ENCODE data around the gene CETP.

Gene CETP

DNA sequence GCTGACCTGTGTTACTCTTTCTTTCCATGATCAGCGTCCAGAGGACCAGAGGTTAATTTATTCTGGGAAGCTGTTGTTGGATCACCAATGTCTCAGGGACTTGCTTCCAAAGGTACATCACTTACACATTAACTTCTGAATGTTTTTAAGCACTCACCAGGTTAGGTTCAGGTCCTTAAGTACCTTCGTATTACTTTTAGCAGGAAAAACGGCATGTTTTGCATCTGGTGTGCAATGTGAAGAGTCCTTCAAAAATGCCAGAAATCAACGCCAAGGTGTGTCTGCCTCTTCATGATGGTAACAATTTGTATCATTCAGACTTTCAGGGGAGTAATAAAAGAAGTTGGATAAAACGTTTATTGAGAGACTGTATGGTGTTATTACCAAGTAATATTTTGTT, 26.5 kb upstream of the CETP start:
- no peak for DNase-seq

DNA sequence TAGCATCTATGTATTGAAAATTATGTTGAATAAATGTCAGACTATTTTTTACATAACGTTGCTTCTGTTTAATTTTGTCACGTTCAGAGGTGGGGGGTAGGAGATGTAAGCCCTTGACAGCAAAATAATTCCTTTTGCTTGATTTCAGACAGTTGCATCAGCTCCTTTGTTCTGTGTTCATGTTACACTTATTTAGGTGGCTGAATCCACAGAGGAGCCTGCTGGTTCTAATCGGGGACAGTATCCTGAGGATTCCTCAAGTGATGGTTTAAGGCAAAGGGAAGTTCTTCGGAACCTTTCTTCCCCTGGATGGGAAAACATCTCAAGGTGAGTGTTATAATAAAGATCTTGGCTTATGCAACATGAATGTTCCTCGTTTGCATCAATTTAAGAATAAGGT, 25.3 kb upstream of the CETP start:
- DNase-seq = no peak

DNA sequence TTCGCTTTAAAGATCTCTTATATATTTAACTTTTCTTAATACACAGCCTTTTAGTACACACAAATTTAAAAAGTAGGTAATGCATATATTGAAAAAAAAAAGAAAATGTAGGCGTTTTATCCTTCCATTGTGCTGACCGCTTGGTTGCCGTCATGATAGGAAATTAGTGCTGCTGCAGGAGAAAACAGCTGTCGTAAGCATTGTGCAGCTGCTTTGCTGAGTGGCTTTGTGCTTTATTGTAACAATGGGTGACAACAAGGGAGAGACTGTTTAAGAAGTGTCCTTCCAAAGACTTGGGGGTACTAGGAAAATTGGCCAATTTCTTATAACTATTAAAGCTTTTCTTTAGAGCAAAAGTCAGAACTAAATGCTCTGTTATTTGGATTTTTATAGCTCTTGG, 24.8 kb upstream of the CETP start:
- no peak for DNase-seq

DNA sequence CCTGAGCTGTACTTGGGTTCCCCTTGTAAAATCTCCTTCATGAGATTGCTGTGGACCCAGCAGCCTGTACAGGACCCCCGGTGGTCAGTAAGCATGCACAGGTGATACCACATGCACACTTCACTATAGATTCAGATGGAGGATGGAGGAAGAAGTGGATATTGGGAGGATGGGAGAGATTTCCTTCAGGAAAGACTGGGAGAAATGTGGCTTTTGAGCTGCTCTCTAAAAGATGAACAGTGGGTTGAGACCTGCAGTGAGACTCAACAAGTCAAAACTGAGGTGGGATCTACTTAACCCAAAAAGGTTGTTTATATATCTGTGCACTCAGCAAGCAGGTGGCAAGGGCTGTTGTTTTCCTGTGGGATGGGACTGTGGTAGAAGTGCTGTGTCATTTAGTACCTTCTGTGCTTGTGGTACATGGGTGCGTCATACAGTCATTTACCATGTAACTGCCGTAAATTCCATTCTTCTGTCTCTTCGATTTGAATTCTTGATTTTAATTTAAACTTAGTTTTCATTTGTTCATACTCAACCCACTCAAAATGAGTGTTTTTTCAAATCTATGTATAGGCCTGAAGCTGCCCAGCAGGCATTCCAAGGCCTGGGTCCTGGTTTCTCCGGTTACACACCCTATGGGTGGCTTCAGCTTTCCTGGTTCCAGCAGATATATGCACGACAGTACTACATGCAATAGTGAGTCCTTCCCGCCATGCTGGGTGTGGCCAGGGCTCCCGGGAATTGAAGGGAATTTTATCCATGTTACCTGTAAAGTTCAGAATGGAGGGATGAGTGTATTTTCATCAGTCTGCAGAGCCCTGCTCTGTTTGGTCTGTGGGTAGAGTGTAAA, 22.9 kb upstream of the CETP start:
- DNase-seq = no peak

DNA sequence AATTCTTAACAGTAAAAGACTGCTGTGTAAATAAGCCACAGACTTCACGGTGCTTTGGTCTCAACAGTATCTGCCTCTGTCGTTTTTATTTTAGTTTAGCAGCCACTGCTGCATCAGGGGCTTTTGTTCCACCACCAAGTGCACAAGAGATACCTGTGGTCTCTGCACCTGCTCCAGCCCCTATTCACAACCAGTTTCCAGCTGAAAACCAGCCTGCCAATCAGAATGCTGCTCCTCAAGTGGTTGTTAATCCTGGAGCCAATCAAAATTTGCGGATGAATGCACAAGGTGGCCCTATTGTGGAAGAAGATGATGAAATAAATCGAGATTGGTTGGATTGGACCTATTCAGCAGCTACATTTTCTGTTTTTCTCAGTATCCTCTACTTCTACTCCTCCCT, 21.9 kb upstream of the CETP start:
- no peak for DNase-seq

DNA sequence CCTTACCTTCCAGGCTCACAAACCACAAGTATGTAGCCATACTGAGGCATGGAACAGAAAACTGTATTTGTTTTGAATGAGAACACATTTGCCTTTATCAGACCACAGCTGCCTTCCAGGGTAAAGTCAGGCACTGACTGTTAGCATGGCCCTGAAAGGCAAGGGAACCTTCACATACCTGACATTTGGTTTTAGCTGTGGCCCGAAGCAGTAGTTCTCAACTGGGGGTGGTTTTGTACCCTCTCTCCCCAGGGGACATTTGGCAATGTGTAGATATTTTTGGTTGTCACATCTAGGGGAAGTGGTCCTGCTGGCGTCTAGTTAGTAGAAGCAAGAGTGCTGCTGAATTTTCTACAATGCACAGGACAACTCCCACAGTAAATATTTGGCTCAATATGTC, 20.7 kb upstream of the CETP start:
- DNase-seq = no peak

DNA sequence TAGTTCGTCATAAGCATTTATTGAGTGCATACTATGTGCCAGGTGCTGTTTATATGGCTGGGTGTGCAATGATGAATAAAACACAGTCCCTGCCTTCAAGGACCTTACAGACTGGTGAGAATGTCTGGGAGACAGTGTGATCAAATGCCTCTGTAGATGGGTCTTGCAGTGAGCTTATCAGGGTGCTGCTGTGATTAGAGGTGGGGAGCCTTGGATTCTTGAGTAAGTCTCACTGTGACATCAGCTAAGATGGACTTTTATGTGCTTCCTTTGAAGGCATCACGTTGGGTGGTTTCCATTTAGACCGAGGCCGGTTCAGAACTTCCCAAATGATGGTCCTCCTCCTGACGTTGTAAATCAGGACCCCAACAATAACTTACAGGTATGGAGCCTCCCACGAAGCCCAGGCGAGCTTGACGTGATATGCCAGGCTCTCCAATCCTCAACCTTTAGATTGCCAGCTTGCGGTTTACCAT, 19.9 kb upstream of the CETP start:
- no peak for DNase-seq

DNA sequence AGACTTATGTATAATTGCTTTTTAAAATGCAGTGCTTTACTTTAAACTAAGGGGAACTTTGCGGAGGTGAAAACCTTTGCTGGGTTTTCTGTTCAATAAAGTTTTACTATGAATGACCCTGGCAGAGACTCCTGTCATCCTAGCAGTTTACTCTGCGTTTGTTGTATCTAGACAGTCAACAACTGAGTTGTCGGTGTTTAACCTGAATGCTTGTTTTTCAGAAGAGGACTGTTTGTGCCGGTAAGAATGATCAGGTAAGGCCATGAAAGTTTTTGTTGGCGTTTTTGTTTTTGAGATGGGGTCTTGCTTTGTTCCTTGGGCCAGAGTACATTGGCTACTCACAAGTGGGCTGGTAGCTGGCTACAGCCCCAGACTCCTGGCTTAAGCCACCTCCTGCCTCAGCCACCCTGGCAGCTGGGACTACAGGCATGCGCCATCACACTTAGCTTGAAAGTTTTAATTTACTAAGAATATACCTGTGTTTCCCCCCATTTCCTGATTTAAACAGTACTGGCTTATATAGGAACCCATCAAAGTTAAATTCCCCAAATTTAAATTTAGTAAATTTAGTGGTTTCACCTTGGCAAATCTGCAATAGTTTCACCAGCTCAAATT, 17.9 kb upstream of the CETP start:
- DNase-seq = no peak

DNA sequence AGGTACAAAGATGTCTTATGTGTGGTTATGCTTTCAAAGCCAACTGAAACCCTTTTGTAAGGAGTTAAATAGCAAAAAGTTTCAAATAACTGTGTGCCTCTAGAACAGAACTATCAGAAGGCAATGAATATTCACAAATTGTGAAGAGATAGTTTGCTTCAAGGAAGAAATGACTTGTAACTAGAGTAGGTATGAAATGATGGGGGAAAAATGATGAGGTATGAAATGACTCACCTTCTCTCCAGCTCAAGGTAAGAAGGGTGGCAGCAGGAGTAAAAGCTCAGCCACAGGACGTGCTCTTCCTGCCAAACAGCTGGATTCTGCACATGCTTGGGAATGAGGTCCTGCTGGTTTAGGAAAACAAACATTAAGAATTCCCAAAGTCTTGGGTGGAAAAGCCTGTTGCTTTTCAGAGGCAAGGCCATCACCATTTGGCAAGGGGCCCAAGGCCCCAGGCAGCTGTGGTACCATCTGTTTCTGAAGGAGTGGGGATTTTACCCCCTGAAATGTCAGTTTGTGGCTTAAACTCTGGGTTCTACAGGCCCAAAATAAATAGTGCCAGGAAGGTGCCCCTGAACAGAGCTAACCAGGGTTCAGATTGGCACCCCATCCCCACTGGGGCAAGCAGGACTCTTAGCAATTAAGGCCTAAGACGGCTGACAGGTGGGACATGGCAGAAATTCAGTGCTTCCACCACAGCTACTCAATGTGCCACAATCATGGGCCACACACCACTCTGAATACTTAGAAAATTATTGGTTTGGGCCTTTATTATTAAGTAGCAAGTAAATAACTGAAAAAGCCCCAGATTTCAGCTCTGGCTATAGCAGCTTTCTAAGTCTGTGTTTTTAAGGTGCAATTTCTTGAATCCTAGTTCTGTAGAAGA, 16.6 kb upstream of the CETP start:
- DNase-seq = no peak

DNA sequence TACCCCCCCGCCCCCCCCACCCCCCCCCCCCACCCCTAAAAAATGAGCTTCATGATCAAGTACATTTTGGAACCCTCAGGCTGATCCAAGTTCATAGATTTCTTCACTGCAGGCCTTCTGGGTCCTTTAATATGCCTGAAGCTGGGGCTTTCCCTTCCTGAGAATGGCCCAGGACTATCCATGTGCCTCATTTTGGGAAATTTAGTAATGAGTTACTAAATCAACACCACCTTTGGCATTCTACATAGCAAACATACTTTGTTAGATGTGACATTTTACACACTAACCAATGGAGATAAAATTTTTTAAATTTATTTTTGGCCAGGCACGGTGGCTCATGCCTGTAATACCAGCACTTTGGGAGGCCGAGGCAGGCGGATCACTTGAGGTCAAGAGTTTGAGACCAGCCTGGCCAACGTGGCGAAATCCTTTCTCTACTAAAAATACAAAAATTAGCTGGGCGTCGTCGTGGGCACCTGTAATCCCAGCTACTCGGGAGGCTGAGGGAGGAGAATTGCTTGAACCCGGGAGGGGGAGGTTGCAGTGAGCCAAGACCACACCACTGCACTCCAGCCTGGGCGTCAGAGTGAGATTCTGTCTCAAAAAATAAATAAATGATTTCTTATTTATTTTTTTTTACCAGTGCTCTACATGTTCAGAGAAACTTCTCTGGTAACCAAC, 15.8 kb upstream of the CETP start:
- no peak for DNase-seq

DNA sequence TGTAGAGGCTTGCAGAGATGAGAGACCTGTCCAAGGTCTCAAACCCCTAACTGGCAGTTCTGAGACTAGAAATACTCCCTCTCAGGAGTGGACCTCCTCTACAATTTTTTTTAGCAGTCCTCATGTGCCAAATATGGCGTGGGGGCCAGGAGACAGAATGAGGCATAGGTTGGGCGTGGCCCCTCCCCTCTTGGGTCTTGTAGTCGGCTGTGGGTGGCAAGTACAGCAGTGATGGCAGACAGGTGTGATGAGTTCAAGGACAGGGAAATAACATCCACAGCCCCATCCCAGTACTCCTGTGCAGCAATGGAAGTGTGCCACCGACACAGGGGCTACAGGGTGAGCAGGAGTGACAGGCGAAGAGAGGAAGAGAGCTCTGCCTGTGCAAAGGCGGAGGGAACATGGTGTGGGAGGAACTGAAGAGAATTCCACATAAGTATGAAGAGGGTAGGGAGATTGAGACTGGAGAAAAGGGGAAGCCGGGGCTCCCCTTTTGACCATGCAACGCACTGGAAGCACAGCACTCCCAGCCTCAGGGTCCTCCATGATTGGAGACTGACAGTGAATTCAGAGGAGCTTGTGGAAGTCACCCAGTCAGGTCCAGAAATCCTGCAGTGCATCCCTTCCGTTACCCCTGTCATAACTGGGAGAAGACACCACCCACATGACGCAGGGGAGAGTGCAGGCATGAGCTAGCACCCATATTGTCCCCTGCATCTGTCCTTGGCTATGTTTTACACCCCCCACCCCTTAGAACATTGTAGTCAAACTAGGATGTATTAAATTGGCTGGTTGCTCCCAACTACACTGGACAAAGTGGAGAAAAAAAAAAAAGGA, 14.8 kb upstream of the CETP start:
- DNase-seq = no peak

DNA sequence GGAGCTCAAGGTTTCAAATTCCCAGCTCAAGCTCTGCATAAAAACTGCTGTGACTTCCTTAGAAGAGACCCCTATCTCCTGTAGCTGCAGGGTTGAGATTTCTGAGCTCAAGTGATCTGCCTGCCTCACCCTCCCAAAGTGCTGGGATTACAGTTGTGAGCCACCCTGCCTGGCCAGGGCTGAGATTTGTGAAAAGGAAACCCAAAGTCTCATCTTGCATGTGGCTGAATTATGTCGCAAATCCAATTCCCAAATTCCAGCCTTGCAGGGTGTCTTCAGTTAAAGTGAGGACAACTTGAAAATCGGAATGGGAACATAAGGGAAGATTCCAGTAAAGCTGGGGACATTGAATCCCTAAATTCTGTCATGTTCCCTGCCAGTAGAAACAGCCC, 14.2 kb upstream of the CETP start:
- DNase-seq = no peak

DNA sequence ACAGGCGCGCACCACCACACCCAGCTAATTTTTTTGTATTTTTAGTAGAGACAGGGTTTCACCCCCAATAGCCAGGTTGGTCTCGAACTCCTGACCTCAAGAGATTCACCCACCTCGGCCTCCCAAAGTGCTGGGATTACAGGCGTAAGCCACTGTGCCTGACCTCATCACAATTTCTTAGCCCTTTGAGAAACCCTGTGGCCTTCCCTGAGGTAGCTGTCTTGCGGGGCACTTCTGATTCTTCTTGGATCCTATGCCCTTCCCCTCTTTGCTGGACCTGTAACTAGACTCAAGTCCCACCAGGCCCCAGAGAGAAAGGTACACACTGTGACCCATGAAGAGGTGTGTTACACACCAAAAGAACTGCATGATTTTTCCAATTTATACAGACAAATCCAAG, 13.5 kb upstream of the CETP start:
- DNase-seq = no peak

DNA sequence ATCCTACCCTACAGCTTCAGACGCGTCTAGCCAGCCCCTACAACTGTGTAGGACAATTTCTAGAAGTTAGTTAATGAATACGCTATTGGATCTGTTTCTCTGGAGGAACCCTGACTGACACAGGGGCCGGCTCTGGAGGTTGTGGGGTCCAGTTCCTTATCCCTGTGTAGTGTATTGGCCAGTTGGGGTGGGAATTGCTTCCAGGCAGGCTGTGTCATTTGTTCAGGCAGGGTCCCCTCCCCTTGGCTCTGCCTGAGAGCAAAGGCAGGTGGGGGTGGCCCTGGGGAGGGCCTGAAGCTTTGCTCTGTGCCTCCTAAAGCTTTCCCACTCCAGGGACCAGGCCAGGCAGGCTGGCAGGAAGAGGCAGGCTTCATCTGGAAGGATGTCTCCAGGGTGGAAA, 11.7 kb upstream of the CETP start:
- no peak for DNase-seq

DNA sequence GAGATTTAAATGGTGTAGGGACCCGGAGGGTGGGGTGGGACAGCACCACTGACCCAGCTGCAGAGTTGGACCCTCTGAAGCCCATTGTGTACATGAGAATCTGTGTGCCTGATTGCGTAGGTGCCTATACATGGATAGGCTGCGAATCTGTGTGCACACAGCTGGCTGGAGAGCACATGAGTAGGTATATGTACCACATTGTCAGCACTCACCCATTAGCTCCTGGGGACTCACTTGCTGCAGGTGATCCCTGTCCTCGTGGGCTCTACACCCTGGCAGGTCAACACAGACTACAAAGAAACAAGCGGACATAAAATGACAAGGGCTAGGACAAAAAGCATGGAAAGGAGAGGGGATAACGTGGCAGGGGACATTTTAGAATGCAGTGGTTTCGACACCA, 11.3 kb upstream of the CETP start:
- no peak for DNase-seq

DNA sequence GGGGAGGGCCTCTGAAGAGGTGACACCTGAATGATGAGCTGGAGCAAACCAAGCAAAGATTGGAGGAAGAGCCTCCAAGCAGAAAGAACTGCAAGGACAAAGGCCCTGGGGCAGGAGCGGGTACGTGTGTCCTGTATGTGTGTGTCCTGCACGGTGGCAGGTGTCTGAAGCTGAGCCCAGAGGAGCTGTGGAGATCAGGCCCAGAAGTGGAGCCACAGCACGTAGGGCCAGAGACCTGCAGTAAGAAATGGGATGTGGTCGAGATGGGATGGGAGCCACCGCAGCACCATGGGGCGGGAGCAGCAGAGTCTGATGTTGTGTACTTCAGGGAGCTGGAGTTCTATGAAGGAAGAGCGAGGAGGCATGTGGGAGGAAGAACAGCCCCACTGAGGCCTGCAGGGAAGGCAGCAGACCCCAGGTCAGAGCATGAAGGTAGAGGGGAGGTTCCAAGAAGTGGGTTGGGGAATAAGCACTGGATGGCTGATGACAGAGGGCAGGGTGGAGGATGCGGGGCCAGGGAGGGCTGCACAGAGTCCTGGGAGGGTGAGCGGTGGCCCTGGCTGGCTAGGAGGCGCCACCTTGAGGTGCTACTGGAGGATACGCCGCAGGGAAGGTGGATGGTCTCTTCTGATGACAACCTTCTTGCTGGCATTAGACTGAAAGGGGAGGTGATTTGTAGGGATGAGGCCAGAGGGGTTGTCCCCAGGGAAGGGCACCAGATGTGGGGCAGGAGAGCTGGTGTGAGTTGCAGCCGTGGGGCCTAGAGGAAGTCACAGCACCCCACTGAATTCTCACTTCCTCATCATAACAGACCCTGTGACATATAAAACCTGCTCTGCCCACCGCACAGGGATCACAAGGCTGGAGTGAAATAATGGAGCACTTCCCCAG, 10.6 kb upstream of the CETP start:
- DNase-seq = no peak

DNA sequence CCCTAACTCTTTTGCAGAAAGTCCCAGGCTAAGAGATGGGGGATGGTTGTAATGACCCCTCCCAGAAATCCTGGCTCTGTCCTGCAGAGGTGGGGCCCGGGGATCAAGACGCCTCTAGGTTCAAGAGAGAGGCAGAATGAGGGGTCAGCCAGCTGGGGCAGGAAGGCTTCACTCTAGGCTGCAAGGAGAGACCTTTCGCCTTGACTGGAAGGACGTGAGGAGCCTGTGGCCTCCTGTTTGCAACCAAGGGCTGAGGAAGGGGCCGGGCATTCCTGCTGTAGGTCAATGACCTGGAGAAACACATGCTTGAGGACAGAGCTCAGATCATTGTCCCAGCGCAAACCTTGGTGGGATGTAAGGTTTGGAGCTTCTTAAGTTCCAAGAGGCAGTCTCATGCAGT, 8.7 kb upstream of the CETP start:
- DNase-seq = no peak

DNA sequence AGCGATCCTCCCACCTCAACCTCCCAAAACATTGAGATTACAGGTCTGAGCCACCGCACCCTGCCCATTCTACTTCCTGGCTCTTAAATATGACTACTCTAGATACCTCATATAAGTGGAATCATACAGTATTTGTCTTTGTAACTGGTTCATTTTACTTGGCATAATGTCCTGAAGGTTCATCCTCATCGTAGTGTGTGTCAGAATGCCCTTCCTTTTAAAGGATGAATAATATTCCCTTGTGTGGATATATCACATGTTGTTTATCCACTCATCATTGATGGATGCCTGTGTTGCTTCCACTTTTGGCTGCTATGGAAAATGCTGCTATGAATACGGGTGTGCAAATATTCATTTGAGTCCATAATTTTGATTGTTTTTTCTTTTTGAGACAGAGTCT, 5.7 kb upstream of the CETP start:
- no peak for DNase-seq

DNA sequence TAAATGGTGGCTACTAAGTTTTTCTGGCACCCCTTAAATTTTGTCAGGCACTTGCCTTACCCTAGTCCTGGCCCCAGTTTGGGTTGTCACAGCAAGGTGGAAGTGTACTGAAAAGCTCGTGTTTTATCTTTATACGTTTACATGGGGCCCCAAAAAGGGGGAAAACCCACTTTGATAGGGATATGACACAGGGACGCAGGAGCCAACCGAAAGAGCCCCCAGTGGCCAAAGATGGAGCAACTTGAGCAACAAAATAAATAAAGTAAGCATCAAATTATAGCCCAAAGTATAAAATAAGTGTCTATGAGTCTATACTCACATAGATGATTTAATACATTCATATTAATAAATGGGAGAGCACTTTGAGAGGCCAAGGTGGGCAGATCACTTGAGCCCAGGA, 5.0 kb upstream of the CETP start:
- DNase-seq = no peak

DNA sequence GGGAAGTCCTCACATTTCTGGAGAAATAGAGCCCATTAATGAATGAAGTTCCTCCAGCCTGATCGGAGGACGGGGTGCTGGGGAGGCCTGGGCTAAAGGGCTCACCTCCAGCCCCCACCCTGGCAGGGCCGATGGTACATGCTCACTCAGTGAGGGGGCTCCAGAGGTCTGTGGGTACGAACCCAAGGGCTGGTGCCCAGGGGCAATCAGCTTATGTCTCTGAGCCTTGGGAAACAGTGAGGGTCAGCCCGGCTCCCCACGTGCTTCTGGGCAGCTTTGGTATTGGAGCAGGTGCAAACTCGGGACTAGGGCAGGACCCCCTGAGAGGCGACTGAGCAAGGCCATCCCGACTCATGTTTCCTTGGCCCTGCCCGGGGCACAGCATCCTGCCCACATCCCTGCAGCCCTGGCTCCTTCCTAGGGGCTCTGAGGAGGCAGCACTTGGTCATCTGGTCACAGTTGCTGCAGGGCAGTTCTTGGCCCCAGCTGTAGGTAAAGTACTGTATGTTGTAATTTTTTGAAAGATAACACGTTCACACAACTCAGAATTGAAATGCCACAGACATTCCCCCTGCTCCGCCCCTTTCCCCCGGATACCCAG, 969 bp upstream of the CETP start:
- no peak for DNase-seq

DNA sequence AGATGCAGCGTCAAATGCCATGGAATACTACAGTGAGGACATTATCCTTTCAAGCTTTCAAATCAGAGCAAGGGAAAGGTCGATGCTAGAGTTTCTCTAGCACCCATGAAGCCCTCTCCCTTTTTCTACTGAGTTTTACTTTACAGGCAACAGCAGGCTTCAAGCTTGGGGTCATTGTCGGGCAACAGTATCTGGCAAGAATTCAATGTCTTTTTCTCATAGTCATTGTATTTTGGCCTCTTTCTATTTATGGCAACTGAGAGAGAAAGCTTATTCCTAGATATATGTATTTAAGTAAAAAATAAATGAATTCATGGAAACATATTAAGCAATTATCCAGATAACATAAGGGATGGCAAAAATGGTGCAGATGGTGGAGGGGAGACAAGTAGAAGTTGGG, 364 bp upstream of the CETP start:
- no peak for DNase-seq
